Measurements from ENCODE around the gene KRTAP4-7. TPM values are rescaled to one million over a fixed set of nuclear protein-coding genes. Genes with fewer than 3 reads are reported as not detected.

The KRTAP4-7 gene
- not detected in 2 replicates for total RNA-seq

GRCh38 chr17:41084100-41084856, at the start of gene KRTAP4-7:
Gene KRTAP4-7 (plus strand): TSS chr17:41084150. CDS start chr17:41084207, 57 bp downstream.

GRCh38 chr17:41034346-41034935, 49.5 kb upstream of the KRTAP4-7 start, which contains the start of gene KRTAP1-3:
Gene KRTAP1-3 (minus strand): TSS chr17:41034874. CDS start chr17:41034821, 53 bp downstream.

GRCh38 chr17:41040783-41041571, 43.0 kb upstream of the KRTAP4-7 start, which contains the start of gene KRTAP1-1:
Gene KRTAP1-1 (minus strand): TSS chr17:41041450. CDS start chr17:41041397, 53 bp downstream.

GRCh38 chr17:41046735-41047465, 37.0 kb upstream of the KRTAP4-7 start, which contains the start of gene KRTAP2-1:
Gene KRTAP2-1 (minus strand): TSS chr17:41047316. CDS start chr17:41047267, 49 bp downstream.

GRCh38 chr17:41055130-41055529, 28.8 kb upstream of the KRTAP4-7 start, which contains the start of gene KRTAP2-2:
Gene KRTAP2-2 (minus strand): TSS chr17:41055230. CDS start chr17:41055211, 19 bp downstream.

GRCh38 chr17:41060052-41060604, 23.8 kb upstream of the KRTAP4-7 start, which contains the start of gene KRTAP2-3:
Gene KRTAP2-3 (minus strand): TSS chr17:41060114. CDS start chr17:41060050, 64 bp downstream.

GRCh38 chr17:41065829-41066624, 17.9 kb upstream of the KRTAP4-7 start, which contains the start of gene KRTAP2-4:
Gene KRTAP2-4 (minus strand): TSS chr17:41065879. CDS start chr17:41065845, 34 bp downstream.

GRCh38 chr17:41098042-41098441, 14.1 kb downstream of the KRTAP4-7 start, which contains the start of gene KRTAP4-8:
Gene KRTAP4-8 (minus strand): TSS chr17:41098142. CDS start chr17:41098084, 58 bp downstream.

GRCh38 chr17:41101586-41102259, 17.8 kb downstream of the KRTAP4-7 start, which contains the start of gene KRTAP4-16:
Gene KRTAP4-16 (minus strand): TSS chr17:41102209. CDS start chr17:41102209, 0 bp downstream.

GRCh38 chr17:41105347-41105746, 21.4 kb downstream of the KRTAP4-7 start, which contains the start of gene KRTAP4-9:
Gene KRTAP4-9 (plus strand): TSS chr17:41105389. CDS start chr17:41105389, 0 bp downstream.

GRCh38 chr17:41117846-41118386, 34.0 kb downstream of the KRTAP4-7 start, which contains the start of gene KRTAP4-11:
Gene KRTAP4-11 (minus strand): TSS chr17:41118373. CDS start chr17:41118315, 58 bp downstream.

GRCh38 chr17:41123991-41124371, 40.0 kb downstream of the KRTAP4-7 start, which contains the start of gene KRTAP4-12:
Gene KRTAP4-12 (minus strand): TSS chr17:41124182. CDS start chr17:41124122, 60 bp downstream.

Other genes with a start within 250 kb of the KRTAP4-7 start
- gene KRT12, start 216.9 kb upstream of the KRTAP4-7 start, total RNA-seq, result under 0.01 TPM in 1 of 2 replicates, not detected in the other
- gene KRT20, start 198.9 kb upstream of the KRTAP4-7 start, total RNA-seq, result 0.22 TPM in 1 of 2 replicates, not detected in the other
- 0.50 and 0.55 TPM in 2 replicates for gene KRT23, start 146.5 kb upstream of the KRTAP4-7 start, total RNA-seq
- 0.11 TPM in 1 of 2 replicates, not detected in the other for gene KRT39, start 117.2 kb upstream of the KRTAP4-7 start, total RNA-seq
- not detected in 2 replicates for gene KRT40, start 99.8 kb upstream of the KRTAP4-7 start, total RNA-seq
- not detected in 2 replicates for gene KRTAP3-3, start 90.0 kb upstream of the KRTAP4-7 start, total RNA-seq
- not detected in 2 replicates for gene KRTAP3-2, start 84.2 kb upstream of the KRTAP4-7 start, total RNA-seq
- not detected in 2 replicates for gene KRTAP3-1, start 75.0 kb upstream of the KRTAP4-7 start, total RNA-seq
- 32.6 and 54.1 TPM in 2 replicates for gene KRTAP1-5, start 56.9 kb upstream of the KRTAP4-7 start, total RNA-seq
- gene KRTAP1-4, start 54.0 kb upstream of the KRTAP4-7 start, total RNA-seq, result not detected in 2 replicates
- not detected in 2 replicates for gene KRTAP1-3, start 49.3 kb upstream of the KRTAP4-7 start, total RNA-seq
- gene KRTAP1-1, start 42.7 kb upstream of the KRTAP4-7 start, total RNA-seq, result 0.55 and 0.87 TPM in 2 replicates
- gene KRTAP2-1, start 36.8 kb upstream of the KRTAP4-7 start, total RNA-seq, result not detected in 2 replicates
- not detected in 2 replicates for gene KRTAP2-2, start 28.9 kb upstream of the KRTAP4-7 start, total RNA-seq
- 0.12 and 1.00 TPM in 2 replicates for gene KRTAP2-3, start 24.0 kb upstream of the KRTAP4-7 start, total RNA-seq
- gene KRTAP2-4, start 18.3 kb upstream of the KRTAP4-7 start, total RNA-seq, result not detected in 2 replicates
- gene KRTAP4-8, start 14.0 kb downstream of the KRTAP4-7 start, total RNA-seq, result not detected in 2 replicates
- not detected in 2 replicates for gene KRTAP4-16, start 18.1 kb downstream of the KRTAP4-7 start, total RNA-seq
- gene KRTAP4-9, start 21.2 kb downstream of the KRTAP4-7 start, total RNA-seq, result 0.12 TPM in 1 of 2 replicates, not detected in the other
- gene KRTAP4-11, start 34.2 kb downstream of the KRTAP4-7 start, total RNA-seq, result not detected in 2 replicates
- gene KRTAP4-12, start 40.0 kb downstream of the KRTAP4-7 start, total RNA-seq, result not detected in 2 replicates
- gene KRTAP4-6, start 56.4 kb downstream of the KRTAP4-7 start, total RNA-seq, result not detected in 2 replicates
- gene KRTAP4-5, start 65.7 kb downstream of the KRTAP4-7 start, total RNA-seq, result not detected in 2 replicates
- not detected in 2 replicates for gene KRTAP4-4, start 76.6 kb downstream of the KRTAP4-7 start, total RNA-seq
- gene KRTAP4-3, start 84.1 kb downstream of the KRTAP4-7 start, total RNA-seq, result not detected in 2 replicates
- not detected in 2 replicates for gene KRTAP4-2, start 94.1 kb downstream of the KRTAP4-7 start, total RNA-seq
- 0.11 TPM in 1 of 2 replicates, not detected in the other for gene KRTAP4-1, start 100.8 kb downstream of the KRTAP4-7 start, total RNA-seq
- gene KRTAP9-1, start 105.7 kb downstream of the KRTAP4-7 start, total RNA-seq, result not detected in 2 replicates
- gene KRTAP9-2, start 142.5 kb downstream of the KRTAP4-7 start, total RNA-seq, result not detected in 2 replicates
- gene KRTAP9-3, start 148.3 kb downstream of the KRTAP4-7 start, total RNA-seq, result not detected in 2 replicates
- gene KRTAP9-8, start 153.8 kb downstream of the KRTAP4-7 start, total RNA-seq, result not detected in 2 replicates
- not detected in 2 replicates for gene KRTAP9-4, start 165.5 kb downstream of the KRTAP4-7 start, total RNA-seq
- not detected in 2 replicates for gene KRTAP9-9, start 171.2 kb downstream of the KRTAP4-7 start, total RNA-seq
- gene KRTAP9-6, start 181.2 kb downstream of the KRTAP4-7 start, total RNA-seq, result not detected in 2 replicates
- gene KRTAP9-7, start 191.5 kb downstream of the KRTAP4-7 start, total RNA-seq, result not detected in 2 replicates
- not detected in 2 replicates for gene KRTAP29-1, start 218.7 kb downstream of the KRTAP4-7 start, total RNA-seq
- not detected in 2 replicates for gene KRTAP16-1, start 225.2 kb downstream of the KRTAP4-7 start, total RNA-seq
- gene KRTAP17-1, start 231.6 kb downstream of the KRTAP4-7 start, total RNA-seq, result 0.12 and 0.33 TPM in 2 replicates

Data from uterine smooth muscle cell (primary cell).